Measurements from ENCODE around the gene BCKDHA.
"Not testable (repeated sequence)": the region's sequence is repeated elsewhere in the genome, so short reads cannot be mapped to it uniquely, and the experiment has no call there.

Gene BCKDHA

GRCh38 chr19:41367848-41368301, 29.7 kb upstream of the BCKDHA start:
- no peak for TF ChIP-seq CTCF (IDR thresholded peaks at IDR 0.05; ENCODE audit: poor library complexity, severe bottlenecking)
- Histone ChIP-seq H3K4me3 (ENCODE audit: severe bottlenecking) (no peak overlapping the region), H3K27me3 (ENCODE audit: insufficient read depth, poor library complexity, severe bottlenecking) (no peaks in the 10 kb centered on the region), H3K9me3 (ENCODE audit: severe bottlenecking) (no peaks in the 10 kb centered on the region), H3K4me1 (ENCODE audit: insufficient read depth, poor library complexity, severe bottlenecking) (peaks cover 17% of the 10 kb centered on the region), H3K36me3 (ENCODE audit: low read depth) (no peaks in the 10 kb centered on the region), H3K27ac (ENCODE audit: poor library complexity, severe bottlenecking) (peak overlapping the region; percentile 82)
- ATAC-seq (ENCODE audit: low read depth) (peak; percentile 74), DNase-seq (ENCODE audit: low spot score) (no peak)

GRCh38 chr19:41369769-41370168, 27.8 kb upstream of the BCKDHA start:
- Histone ChIP-seq H3K4me1 (ENCODE audit: insufficient read depth, poor library complexity, severe bottlenecking) (peaks cover 22% of the 10 kb centered on the region), H3K4me3 (ENCODE audit: severe bottlenecking) (no peak overlapping the region), H3K36me3 (ENCODE audit: low read depth) (no peaks in the 10 kb centered on the region), H3K27ac (ENCODE audit: poor library complexity, severe bottlenecking) (no peak overlapping the region), H3K27me3 (ENCODE audit: insufficient read depth, poor library complexity, severe bottlenecking) (no peaks in the 10 kb centered on the region), H3K9me3 (ENCODE audit: severe bottlenecking) (no peaks in the 10 kb centered on the region)
- TF ChIP-seq CTCF (IDR thresholded peaks at IDR 0.05; ENCODE audit: poor library complexity, severe bottlenecking), result no peak
- no peak for ATAC-seq (ENCODE audit: low read depth)
- no peak for DNase-seq (ENCODE audit: low spot score)

DNA sequence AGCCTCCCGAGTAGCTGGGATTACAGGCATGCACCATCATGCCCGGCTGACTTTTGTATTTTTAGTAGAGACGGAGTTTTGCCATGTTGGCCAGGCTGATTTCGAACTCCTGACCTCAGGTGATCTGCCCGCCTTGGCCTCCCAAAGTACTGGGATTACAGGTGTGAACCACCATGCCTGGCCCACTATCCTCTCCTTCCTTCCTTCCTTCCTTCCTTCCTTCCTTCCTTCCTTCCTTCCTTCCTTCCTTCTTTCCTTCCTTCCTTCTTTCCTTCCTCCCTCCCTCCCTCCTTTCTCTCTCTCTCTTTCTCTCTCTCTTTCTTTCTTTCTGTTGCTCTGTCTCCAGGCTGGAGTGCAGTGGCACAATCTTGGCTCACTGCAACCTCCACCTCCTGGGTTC, 26.5 kb upstream of the BCKDHA start:
- not testable (repeated sequence) for H3K27ac ChIP-seq (ENCODE audit: poor library complexity, severe bottlenecking); H3K9me3 ChIP-seq (ENCODE audit: severe bottlenecking); ATAC-seq (ENCODE audit: low read depth); H3K4me3 ChIP-seq (ENCODE audit: severe bottlenecking); H3K27me3 ChIP-seq (ENCODE audit: insufficient read depth, poor library complexity, severe bottlenecking); H3K36me3 ChIP-seq (ENCODE audit: low read depth); DNase-seq (ENCODE audit: low spot score)
- peaks cover 22% of the 10 kb centered on the region for H3K4me1 ChIP-seq (ENCODE audit: insufficient read depth, poor library complexity, severe bottlenecking)

DNA sequence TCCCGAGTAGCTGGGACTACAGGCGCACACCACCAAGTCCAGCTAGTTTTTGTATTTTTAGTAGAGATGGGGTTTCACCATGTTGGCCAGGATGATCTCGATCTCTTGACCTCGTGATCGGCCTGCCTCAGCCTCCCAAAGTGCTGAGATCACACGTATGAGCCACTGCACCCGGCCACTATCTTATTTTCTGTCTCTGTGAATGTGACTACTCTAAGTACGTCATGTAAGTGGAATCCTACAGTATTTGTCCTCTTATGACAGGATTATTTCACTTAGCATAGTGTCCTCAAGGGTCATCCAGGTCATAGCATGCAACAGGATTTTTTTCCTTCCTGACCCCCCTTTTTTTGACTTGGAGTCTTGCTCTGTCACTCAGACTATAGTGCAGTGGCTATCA, 26.1 kb upstream of the BCKDHA start:
- peaks cover 22% of the 10 kb centered on the region for H3K4me1 ChIP-seq (ENCODE audit: insufficient read depth, poor library complexity, severe bottlenecking)
- ATAC-seq (ENCODE audit: low read depth) (no peak), DNase-seq (ENCODE audit: low spot score) (no peak)
- H3K36me3 ChIP-seq (ENCODE audit: low read depth), result no peaks in the 10 kb centered on the region
- no peak overlapping the region for H3K4me3 ChIP-seq (ENCODE audit: severe bottlenecking)
- no peak overlapping the region for H3K27ac ChIP-seq (ENCODE audit: poor library complexity, severe bottlenecking)
- no peak for TF ChIP-seq CTCF (IDR thresholded peaks at IDR 0.05; ENCODE audit: poor library complexity, severe bottlenecking)
- no peaks in the 10 kb centered on the region for H3K9me3 ChIP-seq (ENCODE audit: severe bottlenecking)
- H3K27me3 ChIP-seq (ENCODE audit: insufficient read depth, poor library complexity, severe bottlenecking), result no peaks in the 10 kb centered on the region

GRCh38 chr19:41372501-41372900, 25.1 kb upstream of the BCKDHA start:
- TF ChIP-seq CTCF (IDR thresholded peaks at IDR 0.05; ENCODE audit: poor library complexity, severe bottlenecking), result no peak
- Histone ChIP-seq H3K4me3 (ENCODE audit: severe bottlenecking) (no peak overlapping the region), H3K27ac (ENCODE audit: poor library complexity, severe bottlenecking) (no peak overlapping the region), H3K9me3 (ENCODE audit: severe bottlenecking) (no peaks in the 10 kb centered on the region), H3K27me3 (ENCODE audit: insufficient read depth, poor library complexity, severe bottlenecking) (no peaks in the 10 kb centered on the region), H3K4me1 (ENCODE audit: insufficient read depth, poor library complexity, severe bottlenecking) (peaks cover 17% of the 10 kb centered on the region), H3K36me3 (ENCODE audit: low read depth) (no peaks in the 10 kb centered on the region)
- DNase-seq (ENCODE audit: low spot score), result no peak
- no peak for ATAC-seq (ENCODE audit: low read depth)
